Subcutaneous abdominal adipose tissue (tissue), 5 donors: ENCODE results near the gene OPRL1.

ENCODE experiments used
- H3K27ac ChIP-seq: one replicate; pipeline ENCODE4 v1.7.0; 2013; ENCODE audit warnings: low read depth, mild to moderate bottlenecking, inconsistent platforms, low read length, moderate library complexity
- H3K27me3 ChIP-seq, 5 donors: one replicate each; pipeline ENCODE4 v1.7.0; 2013; ENCODE audit warnings: low read length in 5 of 5, inconsistent platforms in 1 of 5; ENCODE audit not compliant: control insufficient read depth in 5 of 5, insufficient read depth in 4 of 5
- H3K36me3 ChIP-seq, 5 donors: one replicate each; pipeline ENCODE4 v1.7.0; 2013; ENCODE audit warnings: low read length in 5 of 5; ENCODE audit not compliant: control insufficient read depth in 5 of 5, insufficient read depth in 5 of 5
- H3K4me1 ChIP-seq, 5 donors: one replicate each; pipeline ENCODE4 v1.7.0; 2013; ENCODE audit warnings: low read length in 5 of 5, mild to moderate bottlenecking in 3 of 5, moderate library complexity in 1 of 5; ENCODE audit not compliant: control insufficient read depth in 5 of 5, insufficient read depth in 5 of 5
- H3K4me3 ChIP-seq, 5 donors: one replicate each; pipeline ENCODE4 v1.7.0; 2013; ENCODE audit warnings: low read length in 5 of 5, low read depth in 1 of 5
- H3K9ac ChIP-seq, 5 donors: one replicate each; pipeline ENCODE4 v1.7.0; 2013; ENCODE audit warnings: low read length in 5 of 5, mild to moderate bottlenecking in 4 of 5, moderate library complexity in 3 of 5
- H3K9me3 ChIP-seq, 5 donors: one replicate each; pipeline ENCODE4 v1.7.0; 2013; ENCODE audit warnings: low read length in 5 of 5; ENCODE audit not compliant: control insufficient read depth in 5 of 5
- donor health status: healthy.
- donor health status: healthy.
- donor health status: healthy.
- donor health status: healthy.
- donor health status: healthy.

Gene OPRL1

GRCh38 chr20:64107736-64108457 lies 28.0 kb downstream of the OPRL1 start:
- Histone ChIP-seq H3K9me3 (no peaks in the 10 kb centered on the region), H3K4me1 (peaks cover 0 to 7% (median 0%) of the 10 kb centered on the region in 5 donors), H3K9ac (no peak overlapping the region), H3K27ac (no peak overlapping the region), H3K36me3 (no peaks in the 10 kb centered on the region), H3K4me3 (no peak overlapping the region), H3K27me3 (peaks cover 0 to 46% (median 35%) of the 10 kb centered on the region in 5 donors)

DNA sequence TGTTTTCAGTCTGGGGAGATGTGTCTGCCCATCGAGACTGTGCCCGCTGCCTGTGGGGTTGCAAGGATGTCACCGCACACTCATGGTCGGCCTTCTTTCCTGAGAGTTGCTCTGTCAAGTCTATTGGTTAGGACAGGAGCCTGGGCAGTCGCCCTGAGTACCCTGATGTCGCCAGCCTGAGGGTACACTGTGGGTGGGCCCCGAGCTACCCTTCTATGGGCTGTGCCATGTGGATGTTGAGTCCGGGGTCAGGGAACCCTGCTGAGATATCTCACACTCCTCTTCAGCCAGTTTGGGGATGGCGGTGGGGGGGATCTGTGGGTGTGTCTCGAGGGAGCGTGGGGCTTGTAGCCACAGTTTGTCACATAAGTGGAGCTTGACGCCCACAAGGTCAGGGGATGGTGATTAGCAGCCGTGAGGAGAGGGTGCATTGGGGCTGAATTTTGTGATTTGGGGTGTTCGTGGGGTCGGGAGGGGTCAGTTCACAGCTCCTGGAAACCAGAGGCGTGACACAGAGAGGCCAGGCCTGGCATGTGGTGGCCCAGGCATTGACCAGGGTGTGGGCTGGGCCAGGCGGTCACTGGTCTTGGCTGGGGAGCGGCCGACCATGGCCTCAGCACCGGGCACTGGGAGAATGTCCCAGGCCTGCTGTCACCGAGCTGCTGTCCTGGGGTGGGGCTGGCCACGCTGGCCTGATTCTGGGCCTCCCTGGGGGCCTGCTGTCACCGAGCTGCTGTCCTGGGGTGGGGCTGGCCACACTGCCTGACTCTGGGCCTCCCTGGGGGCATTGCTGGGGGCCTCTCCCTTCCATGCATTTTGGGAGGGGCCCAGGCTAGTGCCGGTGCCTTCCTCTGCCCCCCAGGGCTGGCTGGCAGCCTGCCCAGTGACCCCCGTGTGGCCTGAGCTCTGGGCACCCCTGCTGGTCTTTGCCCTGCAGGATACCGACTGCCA lies 29.1 kb downstream of the OPRL1 start:
- peaks cover 0 to 7% (median 0%) of the 10 kb centered on the region in 5 donors for H3K4me1 ChIP-seq
- no peaks in the 10 kb centered on the region for H3K9me3 ChIP-seq
- no peak overlapping the region for H3K27ac ChIP-seq
- no peaks in the 10 kb centered on the region for H3K36me3 ChIP-seq
- no peak overlapping the region for H3K9ac ChIP-seq
- H3K27me3 ChIP-seq = peaks cover 0 to 36% (median 29%) of the 10 kb centered on the region in 5 donors
- H3K4me3 ChIP-seq = no peak overlapping the region

DNA sequence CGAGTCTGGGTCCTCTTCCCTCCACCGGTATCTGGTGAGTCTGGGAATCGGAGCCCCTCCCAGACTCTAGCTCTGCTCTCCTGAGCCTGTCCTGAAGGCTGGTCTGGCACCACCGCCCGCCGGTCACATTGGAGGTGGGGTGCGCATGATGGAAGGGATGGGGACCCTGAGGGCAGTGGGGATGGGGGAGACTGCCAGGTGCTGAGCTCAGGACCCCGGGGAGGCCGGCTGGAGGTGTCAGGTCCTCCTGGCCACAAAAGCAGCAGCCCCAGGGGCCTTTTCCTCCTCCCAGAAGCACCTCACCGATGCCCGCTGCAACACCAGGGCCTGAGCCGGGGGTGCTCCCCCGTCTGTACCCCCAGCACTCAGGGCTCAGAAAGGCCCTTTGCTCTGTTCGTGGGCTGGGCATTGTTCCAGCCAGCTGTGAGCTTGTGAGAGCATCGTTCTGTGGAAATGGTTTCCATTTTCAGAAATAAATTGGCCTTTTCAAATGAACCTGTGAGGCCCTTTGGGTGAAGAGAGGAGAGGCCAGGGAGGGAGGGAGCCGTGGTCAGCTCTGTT lies 30.0 kb downstream of the OPRL1 start:
- Histone ChIP-seq H3K27ac (no peak overlapping the region), H3K4me3 (no peak overlapping the region), H3K27me3 (peaks cover 0 to 29% (median 22%) of the 10 kb centered on the region in 5 donors), H3K36me3 (no peaks in the 10 kb centered on the region), H3K4me1 (peaks cover 0 to 7% (median 0%) of the 10 kb centered on the region in 5 donors), H3K9me3 (no peaks in the 10 kb centered on the region), H3K9ac (no peak overlapping the region)

- Histone ChIP-seq H3K27ac (no peak overlapping the region), H3K9me3 (no peaks in the 10 kb centered on the region), H3K4me3 (no peak overlapping the region), H3K4me1 (peaks cover 0 to 7% (median 0%) of the 10 kb centered on the region in 5 donors), H3K27me3 (peaks cover 0 to 28% (median 19%) of the 10 kb centered on the region in 5 donors), H3K36me3 (no peaks in the 10 kb centered on the region), H3K9ac (no peak overlapping the region)
Observed at GRCh38 chr20:64110411-64111068, 30.7 kb downstream of the OPRL1 start.

- Histone ChIP-seq H3K9me3 (no peaks in the 10 kb centered on the region), H3K4me3 (no peak overlapping the region), H3K4me1 (peaks cover 0 to 7% (median 0%) of the 10 kb centered on the region in 5 donors), H3K27ac (no peak overlapping the region), H3K9ac (no peak overlapping the region), H3K36me3 (no peaks in the 10 kb centered on the region), H3K27me3 (peaks cover 0 to 20% (median 13%) of the 10 kb centered on the region in 5 donors)
Observed at GRCh38 chr20:64111841-64112641, 32.2 kb downstream of the OPRL1 start.

DNA sequence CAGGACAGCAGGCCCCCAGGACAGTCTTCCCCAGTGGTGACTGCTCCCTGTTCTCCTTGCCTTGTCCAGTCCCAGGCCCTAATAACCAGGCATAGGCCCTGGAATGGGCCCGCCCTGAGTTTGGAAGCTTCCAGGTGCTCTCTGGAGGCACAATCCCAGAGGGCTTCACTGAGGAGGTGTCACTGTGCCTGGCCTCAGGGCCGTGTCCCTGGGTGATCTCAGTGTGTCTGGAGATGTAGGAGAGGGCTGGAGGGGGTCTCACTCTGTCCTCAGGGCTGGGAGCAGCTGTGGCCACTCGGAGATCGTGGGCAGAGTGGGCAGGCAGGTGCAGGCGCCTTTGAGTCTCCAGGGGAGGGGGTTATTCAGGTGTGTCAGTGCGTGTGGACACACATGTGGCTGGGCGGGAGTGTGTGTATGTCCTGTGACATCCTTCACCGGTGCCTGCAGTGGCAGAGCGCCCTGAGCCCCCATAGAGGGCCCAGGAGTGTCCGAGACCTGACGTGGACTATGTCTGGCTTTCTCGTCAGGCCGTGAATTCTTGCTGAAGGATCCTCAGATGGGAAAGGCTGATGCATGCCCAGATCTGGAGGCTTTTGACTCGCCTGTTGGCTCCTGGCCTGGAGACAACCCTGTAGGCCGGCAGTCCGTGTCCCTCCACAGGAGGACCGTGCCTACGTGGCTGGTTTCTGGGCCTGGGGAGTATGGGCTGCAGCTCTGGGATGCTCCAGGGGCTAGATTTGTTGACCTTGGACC lies 33.0 kb downstream of the OPRL1 start:
- Histone ChIP-seq H3K27me3 (peaks cover 0 to 12% (median 7%) of the 10 kb centered on the region in 5 donors), H3K9ac (no peak overlapping the region), H3K4me3 (no peak overlapping the region), H3K9me3 (no peaks in the 10 kb centered on the region), H3K36me3 (no peaks in the 10 kb centered on the region), H3K27ac (no peak overlapping the region), H3K4me1 (peaks cover 0 to 4% (median 0%) of the 10 kb centered on the region in 5 donors)

DNA sequence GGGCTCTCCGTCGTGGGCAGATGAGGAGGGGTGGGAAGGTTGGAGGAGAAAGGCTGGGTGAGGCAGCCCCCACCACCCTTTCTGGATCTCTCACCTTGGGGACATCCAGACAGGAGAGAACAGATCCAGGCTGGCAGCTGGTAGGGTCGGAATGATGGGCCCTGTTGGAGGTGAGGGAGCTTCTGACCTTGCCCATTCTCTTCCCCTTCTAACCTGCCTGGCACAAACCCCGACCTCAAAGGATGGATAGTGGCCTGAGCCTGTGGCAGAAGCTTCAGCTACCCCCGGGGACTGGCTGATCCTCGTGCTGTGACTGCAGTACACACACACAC lies 33.5 kb downstream of the OPRL1 start:
- Histone ChIP-seq H3K36me3 (no peaks in the 10 kb centered on the region), H3K4me1 (no peaks in the 10 kb centered on the region), H3K27me3 (peaks cover 0 to 9% (median 5%) of the 10 kb centered on the region in 5 donors), H3K9ac (no peak overlapping the region), H3K4me3 (no peak overlapping the region), H3K27ac (no peak overlapping the region), H3K9me3 (no peaks in the 10 kb centered on the region)

GRCh38 chr20:64113796-64114355 lies 34.0 kb downstream of the OPRL1 start:
- Histone ChIP-seq H3K27me3 (peaks cover 0 to 7% (median 5%) of the 10 kb centered on the region in 5 donors), H3K27ac (no peak overlapping the region), H3K36me3 (no peaks in the 10 kb centered on the region), H3K4me1 (no peaks in the 10 kb centered on the region), H3K9me3 (no peaks in the 10 kb centered on the region), H3K4me3 (no peak overlapping the region), H3K9ac (no peak overlapping the region)
